ENCODE results near the gene FGF12. TPM values are rescaled to one million over a fixed set of nuclear protein-coding genes. Genes with fewer than 3 reads are reported as not detected.

FGF12 gene
- total RNA-seq, 2 donors from 2014 or later: 0.25 to 0.48 TPM

DNA sequence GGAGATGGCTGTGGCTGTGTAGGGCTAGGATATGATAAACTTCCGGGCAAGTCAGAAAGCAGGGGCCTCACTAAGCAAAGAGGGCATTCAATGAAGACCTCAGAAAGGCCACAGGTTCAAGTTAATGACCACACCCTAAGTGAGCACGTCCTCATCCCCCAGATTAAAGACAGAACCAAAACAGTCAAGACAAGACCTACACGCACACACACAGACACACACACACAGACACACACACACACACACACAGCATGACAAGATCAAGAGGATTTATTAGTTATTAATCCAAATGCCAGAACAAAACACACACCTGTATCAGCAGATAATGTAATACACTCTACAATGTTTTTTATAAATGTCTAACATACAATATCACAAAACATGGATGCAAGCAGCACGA, 546.2 kb downstream of the FGF12 start:
- Histone ChIP-seq H3K4me1 (no peaks in the 10 kb centered on the region), H3K36me3 (no peaks in the 10 kb centered on the region), H3K27ac (no peak overlapping the region), H3K9ac (ENCODE audit: low read depth in 2 of 2, low read length in 2 of 2) (no peak overlapping the region), H3K4me3 (no peak overlapping the region), H3K9me3 (no peaks in the 10 kb centered on the region), H3K27me3 (no peaks in the 10 kb centered on the region)
- intact Hi-C loops (cut with DNase I): no loop called here
- TF ChIP-seq, protein P1, sequence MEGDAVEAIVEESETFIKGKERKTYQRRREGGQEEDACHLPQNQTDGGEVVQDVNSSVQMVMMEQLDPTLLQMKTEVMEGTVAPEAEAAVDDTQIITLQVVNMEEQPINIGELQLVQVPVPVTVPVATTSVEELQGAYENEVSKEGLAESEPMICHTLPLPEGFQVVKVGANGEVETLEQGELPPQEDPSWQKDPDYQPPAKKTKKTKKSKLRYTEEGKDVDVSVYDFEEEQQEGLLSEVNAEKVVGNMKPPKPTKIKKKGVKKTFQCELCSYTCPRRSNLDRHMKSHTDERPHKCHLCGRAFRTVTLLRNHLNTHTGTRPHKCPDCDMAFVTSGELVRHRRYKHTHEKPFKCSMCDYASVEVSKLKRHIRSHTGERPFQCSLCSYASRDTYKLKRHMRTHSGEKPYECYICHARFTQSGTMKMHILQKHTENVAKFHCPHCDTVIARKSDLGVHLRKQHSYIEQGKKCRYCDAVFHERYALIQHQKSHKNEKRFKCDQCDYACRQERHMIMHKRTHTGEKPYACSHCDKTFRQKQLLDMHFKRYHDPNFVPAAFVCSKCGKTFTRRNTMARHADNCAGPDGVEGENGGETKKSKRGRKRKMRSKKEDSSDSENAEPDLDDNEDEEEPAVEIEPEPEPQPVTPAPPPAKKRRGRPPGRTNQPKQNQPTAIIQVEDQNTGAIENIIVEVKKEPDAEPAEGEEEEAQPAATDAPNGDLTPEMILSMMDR (IDR thresholded peaks at IDR 0.05): no peak
- no peak for DNase-seq

- H3K4me1 ChIP-seq: no peaks in the 10 kb centered on the region
- H3K4me3 ChIP-seq: no peak overlapping the region
- TF ChIP-seq, protein P1 (IDR thresholded peaks at IDR 0.05): no peak
- H3K27me3 ChIP-seq: no peaks in the 10 kb centered on the region
- H3K9me3 ChIP-seq: no peaks in the 10 kb centered on the region
- no peak overlapping the region for H3K27ac ChIP-seq
- no peak overlapping the region for H3K9ac ChIP-seq (ENCODE audit: low read depth in 2 of 2, low read length in 2 of 2)
- DNase-seq: no peak
- no peaks in the 10 kb centered on the region for H3K36me3 ChIP-seq
- intact Hi-C loops (cut with DNase I): no loop called here
These were observed 550.0 kb downstream of the FGF12 start for GRCh38 chr3:192177383-192177782.

DNA sequence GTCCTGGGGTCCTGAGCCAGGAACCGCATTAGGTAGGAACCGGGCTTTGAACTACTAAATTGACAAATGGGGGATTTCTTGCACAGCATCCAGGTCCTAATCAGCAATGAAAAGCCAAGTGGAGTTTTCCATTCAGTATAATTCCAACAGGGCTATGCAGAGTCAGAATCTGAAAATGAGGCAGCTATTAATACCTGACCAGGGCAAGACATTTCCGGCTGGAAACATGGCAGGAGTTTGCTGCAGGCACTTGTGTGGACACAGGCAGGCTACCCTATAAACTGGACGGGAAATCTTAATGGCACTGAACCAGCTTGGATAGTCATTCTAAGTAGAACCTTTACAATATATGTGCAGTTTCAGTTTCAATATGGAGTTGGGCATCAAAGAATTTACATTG, 553.1 kb downstream of the FGF12 start:
- H3K9ac ChIP-seq (ENCODE audit: low read depth in 2 of 2, low read length in 2 of 2): no peak overlapping the region
- no peaks in the 10 kb centered on the region for H3K4me1 ChIP-seq
- intact Hi-C loops (cut with DNase I): no loop called here
- TF ChIP-seq, protein P1 (IDR thresholded peaks at IDR 0.05): no peak
- H3K27ac ChIP-seq: no peak overlapping the region
- no peak for DNase-seq
- no peaks in the 10 kb centered on the region for H3K27me3 ChIP-seq
- H3K36me3 ChIP-seq: no peaks in the 10 kb centered on the region
- no peak overlapping the region for H3K4me3 ChIP-seq
- H3K9me3 ChIP-seq: no peaks in the 10 kb centered on the region

DNA sequence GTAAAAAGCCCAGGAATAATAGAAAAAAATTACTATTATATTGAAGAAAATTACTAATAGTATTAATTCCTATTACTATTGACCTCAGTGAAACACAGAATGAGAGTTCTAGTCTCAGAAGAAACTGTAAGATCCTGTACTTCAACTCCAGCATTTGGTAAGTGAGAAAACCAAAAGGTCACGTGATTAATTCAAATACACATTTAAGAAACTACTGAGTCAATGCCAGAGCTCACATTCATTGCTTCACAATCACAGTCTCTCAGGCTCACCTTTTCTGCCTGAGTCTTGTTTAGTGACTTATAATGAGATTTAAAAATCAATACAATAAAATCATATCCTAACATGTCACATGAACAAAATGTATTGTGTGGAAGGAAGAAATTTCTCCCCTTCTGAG, 556.1 kb downstream of the FGF12 start:
- DNase-seq: no peak
- Histone ChIP-seq H3K4me3 (no peak overlapping the region), H3K27me3 (no peaks in the 10 kb centered on the region), H3K9me3 (no peaks in the 10 kb centered on the region), H3K9ac (ENCODE audit: low read depth in 2 of 2, low read length in 2 of 2) (no peak overlapping the region), H3K36me3 (no peaks in the 10 kb centered on the region), H3K27ac (no peak overlapping the region), H3K4me1 (no peaks in the 10 kb centered on the region)
- intact Hi-C loops (cut with DNase I): no loop called here
- TF ChIP-seq, protein P1 (IDR thresholded peaks at IDR 0.05): no peak

DNA sequence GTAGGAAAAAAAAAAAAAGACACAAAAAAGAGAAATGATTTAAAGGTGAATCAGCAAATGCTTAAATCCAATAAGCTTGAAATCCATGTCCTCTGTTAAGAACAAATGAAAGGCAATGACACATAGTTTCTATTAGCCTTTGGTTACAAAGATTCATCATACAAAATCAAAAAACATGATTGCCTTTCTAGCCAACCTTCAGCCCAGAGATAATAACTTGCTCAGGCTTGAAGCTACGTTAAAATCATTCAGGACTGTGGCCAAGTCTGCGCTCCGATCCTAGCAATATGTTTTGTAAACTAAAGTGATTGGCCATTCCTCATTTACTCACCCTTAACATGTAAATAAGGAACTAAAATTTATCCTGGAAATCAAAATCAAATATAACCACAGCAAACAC, 556.7 kb downstream of the FGF12 start:
- Histone ChIP-seq H3K27me3 (no peaks in the 10 kb centered on the region), H3K9ac (ENCODE audit: low read depth in 2 of 2, low read length in 2 of 2) (no peak overlapping the region), H3K36me3 (no peaks in the 10 kb centered on the region), H3K27ac (no peak overlapping the region), H3K4me3 (no peak overlapping the region), H3K9me3 (no peaks in the 10 kb centered on the region), H3K4me1 (no peaks in the 10 kb centered on the region)
- no peak for DNase-seq
- intact Hi-C loops (cut with DNase I): no loop called here
- TF ChIP-seq, protein P1 (IDR thresholded peaks at IDR 0.05): no peak

DNA sequence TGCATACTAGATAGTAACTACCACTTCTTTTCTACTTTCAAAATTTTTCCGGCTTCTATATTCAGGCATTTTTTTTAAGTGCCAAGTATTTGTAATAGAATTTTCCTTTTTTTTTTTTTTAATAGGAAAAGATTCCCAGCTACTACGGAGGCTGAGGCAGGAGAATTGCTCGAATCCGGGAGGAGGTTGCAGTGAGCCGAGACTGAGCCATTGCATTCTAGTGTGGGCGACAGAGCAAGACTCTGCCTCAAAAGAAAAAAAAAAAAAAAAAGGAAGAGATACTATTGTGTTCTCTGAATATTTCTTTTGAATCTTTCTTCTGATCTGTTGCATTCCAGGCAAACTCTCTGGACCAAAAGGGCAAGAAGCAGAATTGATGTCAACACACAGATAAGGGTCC, 557.3 kb downstream of the FGF12 start:
- intact Hi-C loops (cut with DNase I): no loop called here
- no peak overlapping the region for H3K4me3 ChIP-seq
- H3K9ac ChIP-seq (ENCODE audit: low read depth in 2 of 2, low read length in 2 of 2): no peak overlapping the region
- no peaks in the 10 kb centered on the region for H3K9me3 ChIP-seq
- no peaks in the 10 kb centered on the region for H3K4me1 ChIP-seq
- DNase-seq: no peak
- TF ChIP-seq, protein P1 (IDR thresholded peaks at IDR 0.05): no peak
- no peak overlapping the region for H3K27ac ChIP-seq
- H3K27me3 ChIP-seq: no peaks in the 10 kb centered on the region
- H3K36me3 ChIP-seq: no peaks in the 10 kb centered on the region
